Midbrain (tissue), 1 donor: Measurements from ENCODE around the gene DMBX1.

Experiments used
- DNase-seq: peaks from one replicate; lab custom pipeline; 2025; lab: John Stamatoyannopoulos, UW

Gene DMBX1

DNA sequence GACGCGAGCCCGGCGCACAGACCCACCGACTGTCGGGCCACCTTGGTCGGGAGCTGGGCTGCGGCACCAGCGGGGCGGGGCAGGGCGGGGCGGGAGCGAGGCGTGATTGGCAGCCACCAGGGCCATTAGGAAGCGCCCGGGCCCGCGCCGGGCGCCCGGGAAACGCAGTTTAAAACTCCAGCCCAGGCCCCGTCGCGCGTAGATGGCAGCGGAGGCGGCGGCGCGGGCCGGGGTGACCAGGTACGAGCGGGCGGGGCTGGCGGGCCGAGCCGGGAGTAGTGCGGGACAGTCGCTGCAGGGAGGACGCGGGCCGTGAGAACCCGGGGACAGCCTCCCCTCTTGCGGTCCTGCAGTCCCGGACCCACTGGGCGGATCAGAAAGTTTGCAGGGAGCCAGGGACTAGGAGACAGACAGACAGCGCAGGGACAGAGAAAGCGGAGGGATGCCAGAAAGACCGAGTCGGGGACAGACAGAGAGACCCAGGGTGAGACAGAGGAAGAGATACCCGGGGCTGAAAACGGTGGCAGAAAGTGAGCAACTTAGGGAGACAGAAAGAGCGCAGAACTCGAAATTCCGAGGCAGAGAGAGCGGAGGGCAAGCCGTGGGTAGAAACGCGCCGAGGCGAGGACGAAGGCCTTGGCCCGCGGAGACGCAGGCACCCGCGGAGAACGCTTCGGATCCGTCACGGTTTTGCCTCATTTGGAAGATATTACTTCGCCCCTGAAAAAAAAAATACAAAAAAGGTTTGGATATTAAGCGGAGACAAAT is at the start of gene DMBX1:
DMBX1 (plus strand) TSS at position 199 of the 768 bp plus-strand sequence. CDS start 17,175 bp downstream, outside the sequence.
- no peak for DNase-seq

DNA sequence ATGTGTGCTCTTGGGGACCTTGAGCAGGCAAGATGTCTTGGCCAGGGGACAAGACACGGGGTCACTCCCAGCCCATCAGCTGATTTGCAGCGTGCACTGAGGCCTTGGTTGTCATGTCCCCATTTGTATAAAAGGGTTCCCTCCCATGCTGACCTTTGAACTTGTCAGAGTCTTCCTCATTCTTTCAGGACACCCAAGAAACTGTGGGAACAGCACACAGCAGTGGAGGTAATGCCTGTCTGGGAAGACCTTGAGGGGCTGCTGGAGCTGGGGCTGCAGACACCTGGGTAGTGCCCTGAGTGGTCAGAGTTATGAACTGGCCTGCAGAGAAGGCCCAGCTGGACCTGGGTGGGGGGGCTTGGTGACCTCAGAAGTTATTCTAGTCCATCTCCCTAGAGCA is 49.2 kb upstream of the DMBX1 start:
- DNase-seq, result no peak

DNA sequence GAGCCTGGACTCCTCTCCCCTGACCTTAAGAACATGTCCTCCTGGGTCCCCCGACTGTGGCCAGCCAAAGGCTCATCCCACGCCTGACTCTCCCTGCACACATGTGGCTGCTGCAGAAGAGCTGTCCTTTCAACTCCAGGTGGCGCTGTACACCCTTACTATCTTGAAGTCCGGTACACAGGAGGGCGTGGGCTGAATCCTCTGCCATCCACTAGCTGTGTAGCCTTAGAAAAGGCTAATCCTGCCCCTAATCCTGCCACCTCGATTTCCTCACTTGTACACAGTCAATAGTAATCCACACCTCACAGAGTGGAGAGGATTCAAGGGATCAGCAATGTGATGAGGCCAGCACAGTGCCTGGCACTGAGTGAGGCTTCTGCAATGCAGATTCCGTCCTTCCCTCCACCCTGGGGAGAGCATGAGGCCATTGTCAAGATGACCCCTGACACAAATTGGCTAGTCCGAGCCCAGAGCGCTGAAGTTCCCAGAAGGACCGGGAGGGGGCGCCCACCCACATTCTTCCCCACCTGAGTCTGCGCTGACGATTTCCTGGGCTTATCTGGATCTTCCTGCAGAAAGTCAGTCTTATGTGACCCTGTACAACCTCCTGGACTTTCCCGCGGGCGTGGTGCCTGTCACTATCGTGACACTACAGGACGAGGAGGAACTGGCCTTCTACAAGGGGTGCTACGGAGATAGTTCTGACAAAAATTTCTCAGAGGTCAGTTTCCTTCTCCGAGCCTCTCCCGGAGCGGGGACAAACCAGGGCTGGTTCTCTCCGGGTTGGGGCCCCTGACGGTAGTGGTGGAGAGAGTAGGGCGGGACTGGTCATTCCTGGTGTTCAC is 47.1 kb upstream of the DMBX1 start:
- peak; percentile 40 for DNase-seq

DNA sequence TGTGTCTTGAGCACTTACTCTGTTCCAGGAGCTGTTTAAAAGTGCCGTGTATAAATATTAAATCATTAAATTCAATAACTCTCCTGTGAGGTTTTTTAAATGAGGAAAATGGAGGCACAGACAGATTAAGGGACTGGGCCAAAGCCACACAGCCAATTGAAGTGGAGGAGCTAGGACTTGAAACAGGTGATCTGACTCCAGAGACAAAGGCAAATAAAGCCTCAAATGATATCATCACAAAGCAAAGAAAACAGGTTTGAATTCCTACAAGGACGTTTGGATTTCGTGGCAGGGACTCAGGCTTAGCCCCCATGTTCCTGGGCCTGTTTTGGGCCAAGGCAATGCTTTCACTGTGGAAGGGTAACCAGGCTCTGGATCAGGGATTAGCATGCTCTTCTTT is 45.2 kb upstream of the DMBX1 start:
- no peak for DNase-seq

DNA sequence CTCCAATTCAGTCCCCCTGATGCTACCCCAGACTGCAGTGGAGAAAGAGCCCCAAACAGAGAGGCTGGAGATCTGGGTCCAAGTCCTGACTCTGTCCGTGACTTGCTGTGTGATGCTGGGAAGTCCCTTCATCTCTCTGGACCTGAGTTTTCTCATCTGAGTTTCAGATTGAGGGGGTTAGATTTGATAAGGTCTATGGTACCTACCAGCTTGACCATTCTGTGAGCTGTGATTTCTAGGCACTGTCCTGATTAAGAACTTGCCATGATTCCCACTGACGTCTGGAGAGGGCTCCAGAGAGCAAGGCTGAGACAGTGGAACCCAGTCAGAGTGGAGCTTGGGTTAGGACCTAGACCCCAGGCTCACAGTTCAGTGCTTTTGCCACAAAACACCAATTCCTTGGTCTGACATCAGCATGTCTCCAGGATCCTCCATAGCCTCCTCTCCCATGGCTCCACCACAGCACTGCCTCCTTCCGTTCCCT is 43.8 kb upstream of the DMBX1 start:
- no peak for DNase-seq

DNA sequence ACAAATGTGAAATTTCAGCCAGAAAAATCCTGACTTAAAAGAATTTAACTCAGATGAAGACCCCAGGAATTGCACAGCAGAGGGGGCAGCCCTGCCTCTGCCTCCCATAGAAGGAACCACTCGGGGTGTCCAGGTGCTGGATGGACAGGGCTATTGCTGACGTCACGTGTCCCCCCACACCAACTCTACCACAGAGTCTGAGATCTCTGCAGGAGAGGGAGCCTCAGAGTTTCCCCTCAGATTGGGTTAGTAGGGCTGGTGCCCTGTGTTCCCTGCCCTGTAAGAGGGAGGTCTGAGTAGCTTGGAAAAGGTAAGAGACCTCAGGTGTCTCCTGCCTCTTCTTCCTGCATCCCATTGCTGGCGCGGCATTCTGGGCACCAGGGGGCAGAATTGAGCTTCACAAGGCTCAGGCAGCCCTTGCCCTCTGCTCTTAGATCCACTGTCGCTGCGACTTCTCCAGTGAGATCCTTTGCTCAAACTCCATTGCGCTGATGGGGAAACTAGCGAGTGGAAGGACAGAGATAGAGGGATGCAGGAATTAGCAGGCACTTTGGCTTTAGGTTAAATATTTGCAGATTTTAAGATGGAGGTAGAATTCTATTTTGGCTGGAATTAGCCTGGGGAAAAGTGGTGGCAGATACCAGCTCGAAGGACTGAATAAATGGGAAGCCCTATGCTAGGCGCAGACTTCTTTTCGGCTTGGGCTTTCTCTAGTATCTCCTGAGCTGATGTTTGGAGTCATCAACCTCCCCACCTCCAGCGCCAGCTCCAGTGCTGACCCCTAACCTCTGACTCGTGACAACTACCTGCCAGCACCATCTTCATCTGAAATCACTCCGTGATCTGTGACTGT is 42.8 kb upstream of the DMBX1 start:
- DNase-seq, result peak; percentile 73

DNA sequence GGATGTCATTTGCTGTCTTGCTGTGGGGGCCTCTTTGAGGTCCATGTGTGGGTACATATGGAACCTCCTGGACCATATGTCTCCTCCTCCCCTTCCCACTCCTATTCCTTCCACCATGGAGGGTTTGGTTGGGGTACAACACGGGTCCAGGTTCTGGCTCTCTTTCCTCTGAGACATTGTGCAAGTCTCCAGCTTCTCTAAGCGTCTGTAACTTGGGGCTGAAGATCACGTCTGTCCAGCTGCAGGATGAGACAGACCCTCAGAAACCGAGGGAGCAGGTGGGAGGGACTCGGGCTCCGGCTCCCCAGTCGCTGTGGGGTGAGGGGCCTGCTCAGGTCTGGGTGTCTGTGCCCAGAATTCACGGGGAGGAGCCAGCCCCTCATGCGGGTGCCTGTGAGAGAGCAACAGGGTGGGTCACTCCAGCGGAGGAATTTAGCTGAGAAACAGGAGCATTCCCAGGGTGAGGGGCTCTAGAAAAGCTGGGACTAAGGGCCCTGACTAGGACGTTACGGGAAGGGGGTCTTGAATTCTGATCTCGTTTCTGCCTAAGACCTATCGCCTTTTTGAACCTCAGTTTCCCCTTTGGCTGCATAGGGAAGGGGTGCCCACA is 42.0 kb upstream of the DMBX1 start:
- no peak for DNase-seq

DNA sequence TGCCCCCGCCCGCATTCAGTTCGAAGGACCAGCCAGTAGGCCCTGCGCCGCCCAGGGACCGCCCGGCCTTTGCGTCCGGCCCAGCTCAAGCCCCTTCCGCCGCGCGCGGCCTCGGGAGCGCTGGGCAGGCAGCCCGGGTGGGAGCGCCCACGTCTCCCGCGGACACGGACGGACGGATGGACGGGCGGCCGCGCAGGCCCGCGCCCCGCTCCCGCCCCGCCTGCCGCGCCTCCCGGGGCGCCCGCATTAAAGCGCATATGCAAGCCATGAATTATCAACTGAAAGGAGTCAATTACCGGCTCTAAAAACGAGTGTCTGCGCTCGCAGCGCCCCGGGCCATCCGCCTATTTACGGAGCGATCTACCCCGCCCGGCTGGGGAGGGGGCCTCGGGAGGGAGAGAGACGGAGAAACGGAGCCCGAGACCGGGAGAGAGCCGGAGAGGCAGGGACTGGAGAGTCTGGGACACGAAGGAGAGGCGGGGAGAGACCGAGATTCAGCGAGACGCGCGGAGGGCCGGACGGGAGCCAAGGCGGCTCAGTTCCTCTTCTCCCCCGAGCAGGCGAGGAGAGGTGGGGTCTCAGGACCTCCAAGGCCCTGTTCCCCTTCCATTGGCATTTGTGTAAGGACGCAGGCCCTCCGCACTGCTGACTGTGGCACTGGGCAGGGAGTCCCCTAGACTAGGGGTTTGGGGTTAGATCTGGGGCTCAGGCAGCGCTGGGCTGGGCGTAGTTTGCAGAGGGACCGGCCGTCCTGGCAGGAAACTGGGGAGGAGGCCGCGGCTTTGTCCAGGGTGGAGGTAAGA is 41.3 kb upstream of the DMBX1 start:
- DNase-seq, result no peak

DNA sequence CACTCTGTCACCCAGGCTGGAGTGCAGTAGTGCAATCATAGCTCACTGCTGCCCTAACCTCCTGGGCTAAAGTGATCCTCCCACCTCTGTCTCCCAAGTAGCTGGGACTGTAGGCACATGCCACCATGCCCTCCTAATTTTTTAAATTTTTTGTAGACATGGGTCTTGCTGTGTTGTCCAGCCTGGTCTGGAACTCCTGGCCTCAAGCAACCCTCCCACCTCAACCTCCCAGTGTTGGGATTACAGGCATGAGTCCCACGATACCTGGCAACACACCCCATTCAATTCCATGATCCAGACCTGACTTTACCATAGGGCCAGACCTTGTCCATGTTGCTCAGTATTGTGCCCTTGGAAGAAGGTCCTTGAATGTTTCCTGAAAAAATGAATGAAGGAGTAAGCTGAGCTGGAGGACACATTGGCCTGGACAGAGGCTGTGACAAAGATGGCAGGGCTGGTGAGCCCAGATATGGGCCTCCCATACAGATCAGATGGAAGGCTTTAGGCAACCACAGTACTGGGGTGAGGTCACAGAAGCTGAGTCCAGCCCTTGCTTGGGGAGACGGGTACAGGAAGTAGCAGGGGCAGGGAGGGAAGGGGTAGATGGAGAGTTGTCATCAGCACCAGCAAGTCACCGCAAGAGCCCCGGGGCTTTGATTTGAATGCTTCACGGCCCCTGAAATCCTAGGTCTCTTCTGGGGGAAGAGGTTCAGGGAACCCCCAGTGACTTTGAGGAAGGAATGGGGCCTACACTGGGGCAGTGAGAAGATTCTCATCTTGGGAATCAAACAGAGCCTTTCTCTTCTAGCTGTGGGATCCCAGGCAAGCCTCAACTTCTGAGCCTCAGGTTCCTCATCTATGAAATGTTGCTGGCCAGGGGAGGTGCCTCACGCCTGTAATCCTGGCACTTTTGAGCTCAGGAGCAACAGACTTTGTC is 40.1 kb upstream of the DMBX1 start:
- no peak for DNase-seq

DNA sequence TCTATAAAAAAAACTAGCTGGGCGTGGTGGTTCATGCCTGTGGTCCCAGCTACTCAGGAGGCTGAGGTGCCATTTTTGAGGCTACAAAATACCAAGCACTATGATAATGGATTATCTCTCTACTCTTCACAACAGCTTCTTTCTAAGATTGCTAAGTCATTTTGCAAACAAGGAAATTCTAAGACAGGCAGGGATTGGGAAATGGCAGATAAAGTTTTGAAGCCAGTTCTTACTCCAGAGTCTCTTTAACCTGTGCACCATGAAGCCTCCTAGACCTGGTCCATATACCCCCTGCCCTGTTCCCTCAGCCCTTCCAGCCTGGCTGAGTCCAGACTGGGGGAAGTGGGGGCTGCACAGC is 39.5 kb upstream of the DMBX1 start:
- DNase-seq, result no peak

DNA sequence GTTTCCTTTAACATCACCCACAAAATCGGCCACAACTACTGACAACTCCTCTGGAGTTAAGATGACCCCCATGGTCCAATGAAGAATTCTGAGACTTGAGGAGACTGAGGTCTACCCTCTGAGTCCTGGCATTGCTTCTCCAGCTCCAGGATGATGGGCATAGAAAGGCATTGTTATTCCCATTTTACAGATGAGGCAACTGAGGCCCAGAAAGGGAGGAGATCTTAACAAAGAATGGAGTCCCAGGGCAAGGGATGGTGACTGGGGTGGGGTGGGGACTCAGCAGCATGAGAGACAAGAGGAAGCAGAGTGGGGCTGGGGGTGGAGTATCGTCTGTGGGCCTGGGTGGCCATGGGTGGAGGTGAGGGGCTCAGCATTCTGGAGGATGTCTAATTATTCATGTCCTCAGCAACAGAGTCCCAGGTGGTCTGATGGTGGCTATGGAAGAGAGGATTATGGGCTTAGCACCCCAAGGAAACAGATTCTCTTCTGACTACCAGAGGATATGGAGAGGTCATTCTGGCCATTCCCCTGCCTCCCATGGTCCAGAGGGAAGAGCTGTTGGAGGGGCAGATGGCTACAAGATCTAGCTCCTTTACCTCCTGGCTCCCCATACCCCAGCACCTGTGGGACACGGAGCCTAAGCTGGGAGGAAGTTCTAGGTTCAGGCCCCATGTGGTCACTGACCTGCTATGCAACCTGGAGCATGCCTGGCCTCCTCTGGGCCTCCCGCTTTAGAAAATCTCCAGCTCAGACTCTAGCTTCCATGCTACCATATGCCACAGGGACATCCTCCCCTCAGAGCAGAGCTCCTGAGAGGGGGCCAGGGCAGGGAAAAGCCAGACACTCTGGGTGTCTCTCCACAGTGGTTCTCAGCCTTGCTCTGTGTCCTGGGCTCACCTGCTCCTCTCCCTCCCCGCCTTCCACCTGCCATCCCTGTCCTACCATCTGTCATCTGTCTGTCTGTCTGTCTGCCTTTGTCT is 37.4 kb upstream of the DMBX1 start:
- no peak for DNase-seq

DNA sequence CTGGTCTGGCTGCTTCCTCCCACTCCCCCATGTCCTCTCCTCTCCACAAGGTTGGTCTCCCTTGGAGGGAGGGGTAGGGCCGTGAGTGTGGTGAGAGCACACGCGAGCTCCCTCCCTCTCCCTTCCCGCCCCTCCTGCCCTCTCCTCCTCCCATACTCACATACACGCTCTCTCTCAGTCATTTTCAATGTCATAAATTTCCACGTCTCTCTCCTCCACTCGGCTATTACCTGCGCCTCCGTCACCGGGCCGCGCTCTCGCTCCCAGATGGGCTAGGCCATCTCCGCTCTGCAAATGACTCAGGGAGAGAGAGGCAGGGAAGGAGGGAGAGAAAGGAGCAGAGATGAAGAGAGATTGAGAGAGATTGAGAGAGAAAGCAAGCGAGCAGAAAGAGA is 36.7 kb upstream of the DMBX1 start:
- DNase-seq, result no peak

DNA sequence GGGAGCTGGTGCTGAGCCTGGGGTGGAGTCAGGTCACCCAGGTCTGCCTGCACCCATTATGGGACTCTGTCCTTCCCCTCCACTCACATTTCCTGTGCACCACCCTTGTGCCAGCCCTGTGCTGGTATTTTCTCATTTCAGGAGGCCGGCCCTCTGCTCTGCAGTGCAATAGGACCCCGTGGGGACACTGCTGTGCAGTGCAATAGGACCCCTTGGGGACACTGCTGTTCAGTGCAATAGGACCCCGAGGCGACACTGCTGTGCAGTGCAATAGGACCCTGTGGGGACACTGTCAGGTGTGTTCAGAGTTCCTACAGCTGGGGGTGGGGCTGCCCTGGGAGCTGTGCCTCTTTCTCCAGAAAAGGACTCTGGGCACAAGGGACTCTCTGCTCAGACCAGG is 36.2 kb upstream of the DMBX1 start:
- DNase-seq, result no peak

DNA sequence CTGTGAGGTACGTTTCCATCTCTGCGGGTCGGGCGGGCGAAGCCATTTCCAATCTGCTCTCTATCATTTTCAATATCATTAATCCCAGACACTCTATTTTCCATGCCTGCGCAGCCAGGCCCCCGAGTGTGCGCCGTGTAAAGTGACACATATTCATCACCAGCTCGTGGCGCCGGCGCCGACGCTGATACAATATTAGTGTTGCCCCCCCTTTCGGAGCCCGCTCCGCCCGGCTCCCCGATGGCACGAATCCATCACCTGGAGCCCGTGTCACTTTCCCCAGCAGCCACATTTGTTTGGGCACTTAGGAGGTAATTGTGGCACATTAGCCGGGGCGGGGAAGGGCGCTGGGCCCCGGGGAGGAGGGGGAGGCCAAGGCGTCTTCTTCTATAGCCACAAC is 33.7 kb upstream of the DMBX1 start:
- DNase-seq, result no peak

DNA sequence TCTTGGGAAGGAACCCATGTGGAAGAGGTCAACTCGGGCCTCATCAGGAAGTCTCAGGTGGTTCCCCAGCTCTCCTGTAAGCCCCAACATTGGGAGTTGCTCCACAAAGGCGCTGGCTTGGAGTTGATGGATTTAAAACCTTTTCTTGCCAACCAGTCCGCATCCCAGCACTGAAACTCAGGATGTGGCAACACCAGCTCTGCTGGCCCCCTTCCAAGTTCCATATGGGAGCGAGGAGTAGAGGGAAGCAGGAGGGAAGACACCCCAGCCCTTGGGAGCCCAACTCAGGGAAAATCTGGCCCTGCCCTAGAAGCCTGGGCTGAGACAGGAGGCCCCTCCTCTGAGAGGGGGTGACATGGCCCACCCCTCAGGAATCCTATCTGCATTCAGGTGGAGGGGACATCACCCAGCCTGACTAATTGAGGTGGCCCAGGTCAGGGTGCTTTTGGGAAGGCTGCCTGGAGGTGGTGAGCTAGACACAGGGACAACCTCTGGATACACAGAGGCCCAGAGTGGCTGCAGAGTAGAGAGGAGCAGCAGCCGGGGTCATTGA is 33.1 kb upstream of the DMBX1 start:
- no peak for DNase-seq

DNA sequence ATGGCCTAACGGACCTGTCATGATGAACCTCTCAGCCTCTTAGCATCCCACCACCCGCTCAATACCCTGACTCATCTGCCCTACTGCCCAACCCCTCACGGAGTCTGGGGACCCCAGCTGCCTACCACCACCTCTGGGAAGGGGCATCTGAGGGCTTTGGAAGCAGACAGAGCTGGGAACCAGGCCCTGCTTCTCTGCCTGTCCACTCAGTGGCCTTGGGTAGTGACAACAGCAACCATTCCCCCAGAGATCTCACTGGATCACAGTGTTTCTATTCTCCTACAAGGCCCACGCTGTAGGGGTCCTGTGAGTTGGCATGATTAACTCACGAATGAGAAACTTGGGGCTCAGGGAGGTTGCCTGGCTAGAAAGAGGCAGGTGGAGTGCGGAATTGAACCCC is 32.5 kb upstream of the DMBX1 start:
- DNase-seq, result no peak

DNA sequence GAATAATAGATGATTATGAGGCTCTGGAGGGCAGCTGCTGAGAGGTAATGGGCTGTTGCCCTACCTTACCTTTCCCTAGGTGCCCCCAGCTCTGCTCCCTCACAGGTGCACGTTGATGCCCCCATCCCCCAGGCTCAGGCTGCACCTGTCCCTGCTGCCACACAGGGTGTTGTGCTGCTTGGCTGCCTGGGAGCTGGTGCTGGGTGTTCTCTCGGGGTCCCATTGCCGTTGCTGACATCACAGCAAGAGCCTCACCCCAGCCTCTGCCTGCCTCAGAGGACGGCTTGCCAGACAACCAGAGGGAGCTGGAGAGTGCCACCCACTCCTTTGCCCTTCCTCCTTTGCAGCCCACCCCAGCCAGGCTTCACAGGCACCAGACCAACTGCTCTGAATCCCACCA is 31.4 kb upstream of the DMBX1 start:
- no peak for DNase-seq

DNA sequence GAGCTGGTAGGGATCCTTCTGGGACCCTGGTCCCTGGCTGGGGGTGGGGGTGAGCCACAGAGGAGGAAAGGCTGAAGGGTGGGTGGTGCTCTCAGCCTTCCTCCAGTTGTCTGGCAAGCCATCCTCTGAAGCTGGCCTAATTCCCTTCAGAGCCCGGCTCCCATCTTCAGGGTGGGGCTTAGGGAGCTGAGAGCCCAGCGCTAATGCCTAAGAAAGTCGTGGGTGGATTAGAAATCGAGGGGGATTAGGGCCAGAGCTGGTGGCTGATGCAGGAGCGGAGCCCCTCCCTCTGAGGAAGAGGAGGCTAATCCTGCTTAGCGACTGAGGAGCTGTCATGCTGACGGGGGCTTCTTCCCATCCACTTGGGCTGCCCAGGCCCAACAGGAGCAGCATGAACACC is 30.8 kb upstream of the DMBX1 start:
- no peak for DNase-seq
